IMR-90 (cell line): ENCODE measurements around the gene COL19A1. TPM values are rescaled to one million over a fixed set of nuclear protein-coding genes. Genes with fewer than 3 reads are reported as not detected.

Source experiments
- ATAC-seq: fragments of 200-7000 bp; cut with Tn5 transposase; 2 replicates; pipeline ENCODE4 v1.9.1; 2020; ENCODE audit warnings: low read depth, mild to moderate bottlenecking, moderate library complexity
- BruUV-seq: library from RNA; stranded (reverse); fragments of 400-500 nt; replicated peaks from 2 replicates; lab custom pipeline; 2021; lab: Mats Ljungman, UMichigan
- CTCF ChIA-PET: fragments of 300-600 bp; formaldehyde crosslinking; extraction: SDS; loops from one replicate; lab custom pipeline; 2021; ENCODE audit warnings: antibody characterized with exemption; lab: Yijun Ruan, JAX
- POLR2A ChIA-PET: fragments of 300-600 bp; sonication (Branson Sonifier 250); formaldehyde crosslinking; loops from one replicate; lab custom pipeline; 2022; ENCODE audit warnings: antibody characterized with exemption; ENCODE audit not compliant: unreplicated experiment; lab: Charles Lee
- DNase-seq: peaks from one replicate; pipeline ENCODE4 v3.0.0; 2013
- H2AFZ ChIP-seq: replicated peaks from 2 replicates; pipeline ENCODE3; 2013; ENCODE audit warnings: low read length, mild to moderate bottlenecking; ENCODE audit not compliant: poor library complexity
- H2AK5ac ChIP-seq: 2 replicates; pipeline ENCODE4 v1.6.1; 2013; ENCODE audit warnings: low read depth, low read length, inconsistent platforms
- H2AK9ac ChIP-seq: replicated peaks from 2 replicates; pipeline ENCODE3; 2013; ENCODE audit warnings: mild to moderate bottlenecking, low read depth, low read length, moderate library complexity; ENCODE audit not compliant: poor library complexity
- H2BK120ac ChIP-seq: 2 replicates; pipeline ENCODE4 v1.6.1; 2013; ENCODE audit warnings: low read depth, low read length, inconsistent platforms
- H2BK15ac ChIP-seq: 3 replicates; pipeline ENCODE4 v1.6.1; 2013; ENCODE audit warnings: low read depth, low read length, inconsistent platforms
- H2BK20ac ChIP-seq: 2 replicates; pipeline ENCODE4 v1.6.1; 2013; ENCODE audit warnings: low read depth, mild to moderate bottlenecking, inconsistent platforms, low read length, moderate library complexity
- H2BK5ac ChIP-seq: 2 replicates; pipeline ENCODE4 v1.6.1; 2013; ENCODE audit warnings: mild to moderate bottlenecking, low read depth, low read length, inconsistent platforms; ENCODE audit not compliant: poor library complexity, severe bottlenecking
- H3K14ac ChIP-seq: replicated peaks from 2 replicates; pipeline ENCODE4 v1.6.1; 2013; ENCODE audit warnings: low read depth, low read length, inconsistent platforms
- H3K18ac ChIP-seq: 2 replicates; pipeline ENCODE4 v1.6.1; 2013; ENCODE audit warnings: low read depth, low read length, control low read depth
- H3K23ac ChIP-seq: 2 replicates; pipeline ENCODE4 v1.6.1; 2013; ENCODE audit warnings: low read depth, low read length, inconsistent platforms
- H3K27ac ChIP-seq: 2 replicates; pipeline ENCODE4 v1.5.1; 2013; ENCODE audit warnings: mild to moderate bottlenecking, control low read depth, low read length; ENCODE audit not compliant: insufficient read depth
- H3K27me3 ChIP-seq: 2 replicates; pipeline ENCODE4 v1.6.1; 2013; ENCODE audit warnings: low read length; ENCODE audit not compliant: control insufficient read depth, insufficient read depth
- H3K36me3 ChIP-seq: 2 replicates; pipeline ENCODE4 v1.6.1; 2013; ENCODE audit warnings: low read length, mixed read lengths; ENCODE audit not compliant: control insufficient read depth, insufficient read depth
- H3K4ac ChIP-seq: 2 replicates; pipeline ENCODE4 v1.6.1; 2013; ENCODE audit warnings: low read depth, low read length, inconsistent platforms
- H3K4me1 ChIP-seq: 2 replicates; pipeline ENCODE4 v1.6.1; 2013; ENCODE audit warnings: low read length, mixed read lengths; ENCODE audit not compliant: control insufficient read depth, insufficient read depth
- H3K4me2 ChIP-seq: 2 replicates; pipeline ENCODE4 v1.6.1; 2013; ENCODE audit warnings: low read depth, mild to moderate bottlenecking, control low read depth, low read length, moderate library complexity
- H3K4me3 ChIP-seq: 2 replicates; pipeline ENCODE4 v1.5.1; 2013; ENCODE audit warnings: low read depth, mild to moderate bottlenecking, control low read depth, low read length, moderate library complexity; ENCODE audit not compliant: insufficient read depth
- H3K56ac ChIP-seq: 2 replicates; pipeline ENCODE4 v1.6.1; 2013; ENCODE audit warnings: low read length, inconsistent platforms; ENCODE audit not compliant: insufficient read depth; ENCODE audit errors: extremely low read depth
- H3K79me1 ChIP-seq, 2 experiments: 2 replicates each; pipeline ENCODE4 v1.6.1; 2013; ENCODE audit warnings: low read length in 2 of 2, inconsistent platforms in 1 of 2, low read depth in 1 of 2
- H3K9ac ChIP-seq: 2 replicates; pipeline ENCODE4 v1.6.1; 2013; ENCODE audit warnings: low read depth, low read length, control low read depth
- H3K9me1 ChIP-seq: 2 replicates; pipeline ENCODE4 v1.6.1; 2013; ENCODE audit warnings: low read length, inconsistent platforms; ENCODE audit not compliant: insufficient read depth
- H3K9me3 ChIP-seq: 2 replicates; pipeline ENCODE4 v1.6.1; 2013; ENCODE audit warnings: low read length; ENCODE audit not compliant: control insufficient read depth, insufficient read depth
- H4K20me1 ChIP-seq: 2 replicates; pipeline ENCODE4 v1.6.1; 2013; ENCODE audit warnings: low read length, inconsistent platforms; ENCODE audit not compliant: insufficient read depth
- H4K5ac ChIP-seq: 2 replicates; pipeline ENCODE4 v1.6.1; 2013; ENCODE audit warnings: mild to moderate bottlenecking, low read depth, low read length, control low read depth
- H4K8ac ChIP-seq, 2 experiments: 2 replicates each; pipeline ENCODE4 v1.6.1; 2013; ENCODE audit warnings: low read depth in 2 of 2, low read length in 2 of 2, control low read depth in 1 of 2, inconsistent platforms in 1 of 2
- H4K91ac ChIP-seq: 2 replicates; pipeline ENCODE4 v1.6.1; 2013; ENCODE audit warnings: low read depth, low read length, inconsistent platforms; ENCODE audit not compliant: insufficient read depth
- CEBPB ChIP-seq: IDR thresholded peaks from 2 replicates; pipeline ENCODE4 v1.6.1; 2012; ENCODE audit warnings: low read depth, low read length, improper control_type of control experiment
- FOS ChIP-seq: fragments of 150-350 bp; IDR thresholded peaks from 2 replicates; pipeline ENCODE4 v1.6.1; 2016; ENCODE audit warnings: low read depth, low read length
- MAFK ChIP-seq: IDR thresholded peaks from 2 replicates; pipeline ENCODE4 v1.6.1; 2012; ENCODE audit warnings: low read depth, low read length, improper control_type of control experiment
- MAZ ChIP-seq: IDR thresholded peaks from 2 replicates; pipeline ENCODE4 v1.6.1; 2012; ENCODE audit warnings: low read depth, mild to moderate bottlenecking, low read length, improper control_type of control experiment, moderate library complexity, borderline replicate concordance
- MXI1 ChIP-seq: IDR thresholded peaks from 2 replicates; pipeline ENCODE4 v1.6.1; 2012; ENCODE audit warnings: low read depth, mild to moderate bottlenecking, low read length, moderate library complexity, borderline replicate concordance
- NFE2L2 ChIP-seq: fragments of 150-350 bp; IDR thresholded peaks from 2 replicates; pipeline ENCODE4 v1.6.1; 2016; ENCODE audit warnings: low read depth, mild to moderate bottlenecking, low read length
- RAD21 ChIP-seq: IDR thresholded peaks from 2 replicates; pipeline ENCODE4 v1.6.1; 2012; ENCODE audit warnings: low read length, improper control_type of control experiment
- RCOR1 ChIP-seq: IDR thresholded peaks from 2 replicates; pipeline ENCODE4 v1.6.1; 2012; ENCODE audit warnings: mild to moderate bottlenecking, low read length, improper control_type of control experiment; ENCODE audit not compliant: insufficient replicate concordance
- RFX5 ChIP-seq: IDR thresholded peaks from 2 replicates; pipeline ENCODE4 v1.8.0; 2012; ENCODE audit warnings: low read depth, mild to moderate bottlenecking, low read length, moderate library complexity
- SMC3 ChIP-seq: fragments of 150-350 bp; IDR thresholded peaks from 2 replicates; pipeline ENCODE4 v1.6.1; 2016; ENCODE audit warnings: low read depth, mild to moderate bottlenecking, antibody characterized with exemption, low read length, moderate library complexity
- WGBS, 2 experiments: methylation state at CpG; one replicate each; pipeline versions ENCODE4 v1.1.5 to v1.1.7; 2013; ENCODE audit warnings: missing lambda C conversion rate in 2 of 2; ENCODE audit not compliant: insufficient read length in 1 of 2; ENCODE audit errors: extremely low coverage in 2 of 2; 5-methylcytosine and 5-hydroxymethylcytosine counted together
- dilution Hi-C: fragments of 300-500 bp; cut with HindIII; formaldehyde crosslinking; loops from one replicate; pipeline ENCODE4 v1.14.3; 2018; ENCODE audit warnings: low sequenced_read_pairs; ENCODE audit not compliant: unreplicated experiment
- in situ Hi-C: fragments of 300-500 bp; cut with MboI; formaldehyde crosslinking; loops from 3 replicates; pipeline ENCODE4 v1.14.3; 2019; ENCODE audit warnings: low sequenced_read_pairs, inconsistent platforms, mixed read lengths
- intact Hi-C: fragments of 100-400 bp; cut with micrococcal nuclease; formaldehyde crosslinking; loops from 2 replicates; pipeline ENCODE4 v1.10.0; 2022
- polyA plus RNA-seq, 3 experiments: library from polyadenylated mRNA; depleted of rRNA; stranded (reverse); fragments of >200 nt; gene quantifications; 2 replicates each; pipeline ENCODE4 v1.2.3, GENCODE V29; 2012; ENCODE audit warnings: low replicate concordance in 1 of 3
- total RNA-seq: library from RNA; depleted of rRNA; stranded (reverse); fragments of >200 nt; gene quantifications from 2 replicates; pipeline ENCODE4 v1.2.3, GENCODE V29; 2012
- TF ChIP-seq, protein P1 (sequence below): fragments of 150-350 bp; IDR thresholded peaks from 2 replicates; pipeline ENCODE4 v1.6.1; 2017; ENCODE audit warnings: mild to moderate bottlenecking, antibody characterized with exemption, low read length, low read depth
- TF ChIP-seq, protein P2 (sequence below): fragments of 150-350 bp; IDR thresholded peaks from 2 replicates; pipeline ENCODE4 v1.6.1; 2016; ENCODE audit warnings: low read depth, mild to moderate bottlenecking, low read length, moderate library complexity, borderline replicate concordance

The COL19A1 gene
- total and polyA plus RNA-seq, 2 of the 4 experiments (the other 2 are of a cell fraction): under 0.01 TPM; not detected in 1

DNA sequence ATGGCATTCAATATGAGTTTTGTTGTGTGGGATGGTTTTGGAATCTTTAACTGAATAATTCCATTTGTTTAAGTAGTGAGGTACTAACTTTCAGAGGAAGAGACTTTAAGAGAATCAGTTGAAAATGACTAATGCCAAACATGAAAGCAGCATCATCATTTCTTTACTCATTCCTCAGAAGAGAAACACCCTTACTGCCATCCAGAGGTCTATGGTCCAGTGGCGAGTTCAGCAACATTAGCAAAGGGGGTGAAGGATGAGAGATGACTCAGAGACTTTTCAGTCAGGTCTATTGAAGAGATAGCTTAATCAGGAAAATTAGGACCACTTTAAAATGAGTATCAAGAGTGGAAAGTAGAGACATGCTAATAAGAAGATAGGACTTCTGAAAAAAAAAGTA lies 118.8 kb downstream of the COL19A1 start:
- H3K14ac ChIP-seq: no peak overlapping the region
- no peak overlapping the region for H2BK5ac ChIP-seq
- H3K23ac ChIP-seq: no peak overlapping the region
- H3K79me1 ChIP-seq: no peaks in the 10 kb centered on the region
- CTCF ChIA-PET: interaction anchor here (1.6 kb wide), 1 partner anchor 11 kb away, joined by 4 read pairs; no protein-coding TSS in a partner anchor
- no peak overlapping the region for H3K9ac ChIP-seq
- H3K36me3 ChIP-seq: no peaks in the 10 kb centered on the region
- no peak overlapping the region for H4K91ac ChIP-seq
- no peak overlapping the region for H2AFZ ChIP-seq
- H2BK15ac ChIP-seq: no peak overlapping the region
- no peak overlapping the region for H3K18ac ChIP-seq
- no peaks in the 10 kb centered on the region for H3K4me1 ChIP-seq
- POLR2A ChIA-PET: no interaction called here
- H2BK120ac ChIP-seq: no peak overlapping the region
- in situ Hi-C loops: no loop called here
- no peaks in the 10 kb centered on the region for H3K9me1 ChIP-seq
- no TSS peak for BruUV-seq
- H4K5ac ChIP-seq: no peak overlapping the region
- no peak overlapping the region for H3K4me3 ChIP-seq
- no peak overlapping the region for H3K56ac ChIP-seq
- intact Hi-C loops: no loop called here
- WGBS, 2 experiments: no CpG with 5 or more reads among the region's 1 CpG
- H3K4me2 ChIP-seq: no peak overlapping the region
- ATAC-seq: no peak
- no peak overlapping the region for H2AK9ac ChIP-seq
- H3K4ac ChIP-seq: no peak overlapping the region
- H2BK20ac ChIP-seq: no peak overlapping the region
- no peak overlapping the region for H4K8ac ChIP-seq
- dilution Hi-C loops: no loop called here
- no peaks in the 10 kb centered on the region for H3K27me3 ChIP-seq
- H4K20me1 ChIP-seq: no peaks in the 10 kb centered on the region
- no peak for DNase-seq
- H3K9me3 ChIP-seq: no peaks in the 10 kb centered on the region
- no peak overlapping the region for H3K27ac ChIP-seq
- TF ChIP-seq SMC3: no peak
- TF ChIP-seq MXI1: no peak
- TF ChIP-seq, protein P1, sequence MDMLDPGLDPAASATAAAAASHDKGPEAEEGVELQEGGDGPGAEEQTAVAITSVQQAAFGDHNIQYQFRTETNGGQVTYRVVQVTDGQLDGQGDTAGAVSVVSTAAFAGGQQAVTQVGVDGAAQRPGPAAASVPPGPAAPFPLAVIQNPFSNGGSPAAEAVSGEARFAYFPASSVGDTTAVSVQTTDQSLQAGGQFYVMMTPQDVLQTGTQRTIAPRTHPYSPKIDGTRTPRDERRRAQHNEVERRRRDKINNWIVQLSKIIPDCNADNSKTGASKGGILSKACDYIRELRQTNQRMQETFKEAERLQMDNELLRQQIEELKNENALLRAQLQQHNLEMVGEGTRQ: no peak
- no peak for TF ChIP-seq CEBPB
- TF ChIP-seq FOS: no peak
- TF ChIP-seq RAD21: no peak
- TF ChIP-seq MAZ: no peak
- no peak for TF ChIP-seq NFE2L2
- TF ChIP-seq RFX5: no peak
- no peak for TF ChIP-seq RCOR1
- TF ChIP-seq, protein P2, sequence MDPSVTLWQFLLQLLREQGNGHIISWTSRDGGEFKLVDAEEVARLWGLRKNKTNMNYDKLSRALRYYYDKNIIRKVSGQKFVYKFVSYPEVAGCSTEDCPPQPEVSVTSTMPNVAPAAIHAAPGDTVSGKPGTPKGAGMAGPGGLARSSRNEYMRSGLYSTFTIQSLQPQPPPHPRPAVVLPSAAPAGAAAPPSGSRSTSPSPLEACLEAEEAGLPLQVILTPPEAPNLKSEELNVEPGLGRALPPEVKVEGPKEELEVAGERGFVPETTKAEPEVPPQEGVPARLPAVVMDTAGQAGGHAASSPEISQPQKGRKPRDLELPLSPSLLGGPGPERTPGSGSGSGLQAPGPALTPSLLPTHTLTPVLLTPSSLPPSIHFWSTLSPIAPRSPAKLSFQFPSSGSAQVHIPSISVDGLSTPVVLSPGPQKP: no peak
- TF ChIP-seq MAFK: no peak
- H2AK5ac ChIP-seq: no peak overlapping the region
